ENCODE data around the gene DHX8.

DHX8 gene

DNA sequence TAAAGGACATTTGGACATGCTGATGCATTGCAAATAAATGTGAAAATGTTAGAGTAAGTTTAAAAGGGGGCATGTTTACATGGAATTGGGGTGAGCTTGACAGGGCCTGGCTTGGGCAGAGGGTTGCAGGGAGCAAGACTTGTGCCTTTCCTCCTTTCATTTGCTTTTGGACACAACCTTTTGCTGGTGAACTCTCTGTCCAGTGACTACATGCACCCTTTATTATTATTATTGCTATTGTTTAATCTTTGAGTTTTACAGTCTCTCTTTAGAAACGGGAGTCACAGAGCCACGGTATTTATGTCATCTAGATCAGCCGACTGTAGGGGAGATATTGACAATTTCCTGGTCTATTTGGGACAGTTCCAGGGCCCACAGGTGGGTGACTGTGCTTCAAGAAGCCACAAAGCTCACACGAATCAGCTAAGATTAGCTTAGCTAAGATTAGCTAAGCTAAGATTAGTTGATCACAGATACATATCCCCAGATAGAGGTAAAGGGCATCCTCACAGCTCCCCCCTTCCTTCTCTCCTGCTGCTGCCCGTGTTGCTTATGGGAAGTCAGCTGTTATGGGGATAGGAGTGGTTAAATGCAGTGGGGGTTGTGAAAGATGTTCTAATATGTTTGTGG, 91.2 kb downstream of the DHX8 start:
- Histone ChIP-seq H4K20me1 (ENCODE audit: insufficient read depth, low read length, poor library complexity, severe bottlenecking) (no peaks in the 10 kb centered on the region), H3K9ac (ENCODE audit: low read depth, low read length, poor library complexity, severe bottlenecking) (no peak overlapping the region), H2AFZ (ENCODE audit: low read length) (no peak overlapping the region), H3K4me3 (ENCODE audit: low read length, poor library complexity, severe bottlenecking) (no peak overlapping the region), H3K79me2 (ENCODE audit: insufficient read depth, low read length) (no peaks in the 10 kb centered on the region), H3K36me3 (ENCODE audit: insufficient read depth, low read length) (no peaks in the 10 kb centered on the region), H3K9me3 (ENCODE audit: insufficient read depth, low read depth, low read length) (no peaks in the 10 kb centered on the region), H3K9me2 (replicated peaks; ENCODE audit: low read depth, low read length) (no peaks in the 10 kb centered on the region), H3F3A (ENCODE audit: low read depth) (no peaks in the 10 kb centered on the region), H3K4me2 (ENCODE audit: low read depth, low read length, poor library complexity, severe bottlenecking) (no peak overlapping the region), H3K4me1 (ENCODE audit: insufficient read depth, low read length, poor library complexity, severe bottlenecking) (peaks cover 2% of the 10 kb centered on the region), H3K27me3 (ENCODE audit: insufficient read depth, low read length, poor library complexity, severe bottlenecking) (no peaks in the 10 kb centered on the region)
- TF ChIP-seq EZH2phosphoT487 (IDR thresholded peaks at IDR 0.05; ENCODE audit: borderline replicate concordance): no peak
- TF ChIP-seq, protein P1, sequence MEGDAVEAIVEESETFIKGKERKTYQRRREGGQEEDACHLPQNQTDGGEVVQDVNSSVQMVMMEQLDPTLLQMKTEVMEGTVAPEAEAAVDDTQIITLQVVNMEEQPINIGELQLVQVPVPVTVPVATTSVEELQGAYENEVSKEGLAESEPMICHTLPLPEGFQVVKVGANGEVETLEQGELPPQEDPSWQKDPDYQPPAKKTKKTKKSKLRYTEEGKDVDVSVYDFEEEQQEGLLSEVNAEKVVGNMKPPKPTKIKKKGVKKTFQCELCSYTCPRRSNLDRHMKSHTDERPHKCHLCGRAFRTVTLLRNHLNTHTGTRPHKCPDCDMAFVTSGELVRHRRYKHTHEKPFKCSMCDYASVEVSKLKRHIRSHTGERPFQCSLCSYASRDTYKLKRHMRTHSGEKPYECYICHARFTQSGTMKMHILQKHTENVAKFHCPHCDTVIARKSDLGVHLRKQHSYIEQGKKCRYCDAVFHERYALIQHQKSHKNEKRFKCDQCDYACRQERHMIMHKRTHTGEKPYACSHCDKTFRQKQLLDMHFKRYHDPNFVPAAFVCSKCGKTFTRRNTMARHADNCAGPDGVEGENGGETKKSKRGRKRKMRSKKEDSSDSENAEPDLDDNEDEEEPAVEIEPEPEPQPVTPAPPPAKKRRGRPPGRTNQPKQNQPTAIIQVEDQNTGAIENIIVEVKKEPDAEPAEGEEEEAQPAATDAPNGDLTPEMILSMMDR (conservative IDR thresholded peaks at IDR 0.05; ENCODE audit: low read length): no peak

Data from Loucy (cell line).